Measurements from ENCODE around the gene PAH.

GRCh38 chr12:102963796-102964195 lies 46.8 kb upstream of the PAH start:
- TF ChIP-seq, protein P1, sequence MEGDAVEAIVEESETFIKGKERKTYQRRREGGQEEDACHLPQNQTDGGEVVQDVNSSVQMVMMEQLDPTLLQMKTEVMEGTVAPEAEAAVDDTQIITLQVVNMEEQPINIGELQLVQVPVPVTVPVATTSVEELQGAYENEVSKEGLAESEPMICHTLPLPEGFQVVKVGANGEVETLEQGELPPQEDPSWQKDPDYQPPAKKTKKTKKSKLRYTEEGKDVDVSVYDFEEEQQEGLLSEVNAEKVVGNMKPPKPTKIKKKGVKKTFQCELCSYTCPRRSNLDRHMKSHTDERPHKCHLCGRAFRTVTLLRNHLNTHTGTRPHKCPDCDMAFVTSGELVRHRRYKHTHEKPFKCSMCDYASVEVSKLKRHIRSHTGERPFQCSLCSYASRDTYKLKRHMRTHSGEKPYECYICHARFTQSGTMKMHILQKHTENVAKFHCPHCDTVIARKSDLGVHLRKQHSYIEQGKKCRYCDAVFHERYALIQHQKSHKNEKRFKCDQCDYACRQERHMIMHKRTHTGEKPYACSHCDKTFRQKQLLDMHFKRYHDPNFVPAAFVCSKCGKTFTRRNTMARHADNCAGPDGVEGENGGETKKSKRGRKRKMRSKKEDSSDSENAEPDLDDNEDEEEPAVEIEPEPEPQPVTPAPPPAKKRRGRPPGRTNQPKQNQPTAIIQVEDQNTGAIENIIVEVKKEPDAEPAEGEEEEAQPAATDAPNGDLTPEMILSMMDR (IDR thresholded peaks at IDR 0.05) = no peak
- no peak for TF ChIP-seq POLR2A (IDR thresholded peaks at IDR 0.05)

Measured in adrenal gland (tissue), 5 donors.